DOHH2 (cell line): ENCODE measurements around the gene DXO.
"Not testable (repeated sequence)": the region's sequence is repeated elsewhere in the genome, so short reads cannot be mapped to it uniquely, and the experiment has no call there.

Source experiments
- H3F3A ChIP-seq: fragments of 200-600 bp; sonication (generic), shearing (Covaris generic); 2 replicates; pipeline ENCODE4 v1.6.0; 2016; ENCODE audit warnings: antibody characterized with exemption, mild to moderate bottlenecking; ENCODE audit not compliant: control insufficient read depth, insufficient read depth
- H3K27ac ChIP-seq: fragments of 200-600 bp; sonication (generic); 2 replicates; pipeline ENCODE4 v1.5.1; 2014; ENCODE audit warnings: low read depth, mild to moderate bottlenecking, low read length, moderate library complexity
- H3K27me3 ChIP-seq: fragments of 200-600 bp; sonication (generic); 2 replicates; pipeline ENCODE4 v1.6.1; 2014; ENCODE audit warnings: mild to moderate bottlenecking, low read length, mixed read lengths; ENCODE audit not compliant: control insufficient read depth
- H3K36me3 ChIP-seq: fragments of 200-600 bp; sonication (generic); 2 replicates; pipeline ENCODE4 v1.6.1; 2014; ENCODE audit warnings: mild to moderate bottlenecking, low read length, moderate library complexity, mixed read lengths; ENCODE audit not compliant: control insufficient read depth
- H3K4me1 ChIP-seq: fragments of 200-600 bp; sonication (generic); 2 replicates; pipeline ENCODE4 v1.6.1; 2014; ENCODE audit warnings: mild to moderate bottlenecking, low read length, mixed read lengths; ENCODE audit not compliant: control insufficient read depth
- H3K4me2 ChIP-seq: fragments of 200-600 bp; sonication (generic); 2 replicates; pipeline ENCODE4 v1.6.0; 2014; ENCODE audit warnings: mild to moderate bottlenecking, low read length, moderate library complexity
- H3K4me3 ChIP-seq: fragments of 200-600 bp; sonication (generic); 2 replicates; pipeline ENCODE4 v1.5.1; 2014; ENCODE audit warnings: mild to moderate bottlenecking, low read length, mixed read lengths
- H3K79me2 ChIP-seq: fragments of 200-600 bp; sonication (generic); 2 replicates; pipeline ENCODE4 v1.6.1; 2014; ENCODE audit warnings: mild to moderate bottlenecking, low read length, mixed read lengths; ENCODE audit not compliant: control insufficient read depth
- H3K9me2 ChIP-seq: fragments of 200-600 bp; sonication (generic); replicated peaks from 2 replicates; pipeline ENCODE4 v1.6.1; 2014; ENCODE audit warnings: mild to moderate bottlenecking, low read length, mixed read lengths; ENCODE audit not compliant: control insufficient read depth
- H3K9me3 ChIP-seq: fragments of 200-600 bp; sonication (generic); 2 replicates; pipeline ENCODE4 v1.6.1; 2014; ENCODE audit warnings: antibody characterized with exemption, low read length, mixed read lengths; ENCODE audit not compliant: control insufficient read depth, insufficient read depth
- H4K20me1 ChIP-seq: fragments of 200-600 bp; sonication (generic); 2 replicates; pipeline ENCODE4 v1.6.0; 2014; ENCODE audit warnings: low read depth, mild to moderate bottlenecking, antibody characterized with exemption, low read length, moderate library complexity; ENCODE audit not compliant: control insufficient read depth, insufficient read depth
- EZH2phosphoT487 ChIP-seq: fragments of 200-600 bp; sonication (generic); IDR thresholded peaks from 2 replicates; pipeline ENCODE4 v1.6.1; 2017; ENCODE audit warnings: borderline replicate concordance, mild to moderate bottlenecking, antibody characterized with exemption, low read length, moderate library complexity, mixed read lengths
- TF ChIP-seq, protein P1 (sequence below): fragments of 200-600 bp; sonication (generic); IDR thresholded peaks from one replicate; pipeline ENCODE4 v1.5.1; 2014; ENCODE audit warnings: antibody characterized with exemption, mild to moderate bottlenecking, low read depth, low read length; ENCODE audit not compliant: poor library complexity, severe bottlenecking

The DXO gene

DNA sequence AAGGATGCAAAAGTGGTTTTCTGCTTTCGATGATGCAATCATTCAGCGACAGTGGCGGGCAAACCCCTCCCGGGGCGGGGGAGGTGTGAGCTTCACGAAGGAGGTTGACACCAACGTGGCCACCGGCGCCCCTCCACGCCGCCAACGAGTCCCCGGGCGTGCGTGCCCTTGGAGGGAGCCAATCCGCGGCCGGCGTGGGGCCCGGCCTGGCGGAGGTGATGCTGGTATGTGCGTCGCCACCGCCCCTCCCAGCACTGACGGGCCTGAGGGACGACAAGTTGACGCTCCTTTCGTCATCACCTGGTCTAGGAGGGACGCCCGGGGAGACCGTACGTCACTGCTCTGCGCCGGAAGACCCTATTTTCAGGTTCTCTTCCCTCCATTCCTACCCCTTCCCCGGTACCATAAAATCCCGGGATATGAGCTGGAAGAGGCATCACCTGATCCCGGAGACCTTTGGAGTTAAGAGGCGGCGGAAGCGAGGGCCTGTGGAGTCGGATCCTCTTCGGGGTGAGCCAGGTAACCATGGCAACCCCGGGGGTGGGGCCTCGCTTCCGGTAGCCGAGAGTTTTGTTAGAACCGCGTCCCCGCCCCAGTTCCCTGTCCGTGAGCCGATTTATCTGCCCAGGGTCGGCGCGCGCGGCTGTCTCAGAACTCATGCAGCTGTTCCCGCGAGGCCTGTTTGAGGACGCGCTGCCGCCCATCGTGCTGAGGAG is at the start of gene DXO:
Gene DXO, minus strand, starts transcription at position 146 of the 716 bp plus-strand sequence. CDS start 463 bp downstream, outside the sequence.
- H3K36me3 ChIP-seq: peaks cover 45% of the 10 kb centered on the region
- peak within 1 kb of the TSS; percentile 73 for H3K27ac ChIP-seq
- H3K9me3 ChIP-seq: no peaks in the 10 kb centered on the region
- peak within 1 kb of the TSS; percentile 99 for H3K4me2 ChIP-seq
- H3K9me2 ChIP-seq: no peaks in the 10 kb centered on the region
- H3K4me3 ChIP-seq: peak within 1 kb of the TSS; percentile 93
- H3K27me3 ChIP-seq: no peaks in the 10 kb centered on the region
- peaks cover 30% of the 10 kb centered on the region for H3K4me1 ChIP-seq
- H3K79me2 ChIP-seq: peaks cover 39% of the 10 kb centered on the region
- no peaks in the 10 kb centered on the region for H4K20me1 ChIP-seq
- no peak for TF ChIP-seq EZH2phosphoT487
- TF ChIP-seq, protein P1, sequence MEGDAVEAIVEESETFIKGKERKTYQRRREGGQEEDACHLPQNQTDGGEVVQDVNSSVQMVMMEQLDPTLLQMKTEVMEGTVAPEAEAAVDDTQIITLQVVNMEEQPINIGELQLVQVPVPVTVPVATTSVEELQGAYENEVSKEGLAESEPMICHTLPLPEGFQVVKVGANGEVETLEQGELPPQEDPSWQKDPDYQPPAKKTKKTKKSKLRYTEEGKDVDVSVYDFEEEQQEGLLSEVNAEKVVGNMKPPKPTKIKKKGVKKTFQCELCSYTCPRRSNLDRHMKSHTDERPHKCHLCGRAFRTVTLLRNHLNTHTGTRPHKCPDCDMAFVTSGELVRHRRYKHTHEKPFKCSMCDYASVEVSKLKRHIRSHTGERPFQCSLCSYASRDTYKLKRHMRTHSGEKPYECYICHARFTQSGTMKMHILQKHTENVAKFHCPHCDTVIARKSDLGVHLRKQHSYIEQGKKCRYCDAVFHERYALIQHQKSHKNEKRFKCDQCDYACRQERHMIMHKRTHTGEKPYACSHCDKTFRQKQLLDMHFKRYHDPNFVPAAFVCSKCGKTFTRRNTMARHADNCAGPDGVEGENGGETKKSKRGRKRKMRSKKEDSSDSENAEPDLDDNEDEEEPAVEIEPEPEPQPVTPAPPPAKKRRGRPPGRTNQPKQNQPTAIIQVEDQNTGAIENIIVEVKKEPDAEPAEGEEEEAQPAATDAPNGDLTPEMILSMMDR: no peak
- H3F3A ChIP-seq: peaks cover 3% of the 10 kb centered on the region; the same call in 1 of the 2 replicates

DNA sequence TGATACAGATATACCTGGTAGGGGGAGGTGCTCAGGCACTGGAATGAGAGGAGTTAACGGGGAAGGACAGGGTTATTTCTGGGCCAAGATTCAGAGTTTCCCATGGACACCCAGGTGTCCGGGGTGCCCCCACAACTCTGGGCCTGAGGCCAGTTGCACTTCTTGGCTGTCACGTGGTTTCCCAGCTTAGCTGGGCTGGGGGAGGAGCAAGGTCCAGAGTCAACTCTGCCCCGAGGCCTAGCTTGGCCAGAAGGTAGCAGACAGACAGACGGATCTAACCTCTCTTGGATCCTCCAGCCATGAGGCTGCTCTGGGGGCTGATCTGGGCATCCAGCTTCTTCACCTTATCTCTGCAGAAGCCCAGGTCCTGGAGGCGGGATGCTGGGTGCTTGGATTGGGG is 42.6 kb upstream of the DXO start, which contains the start of gene C4B:
Gene C4B, plus strand, starts transcription at position 249 of the 400 bp plus-strand sequence. Its CDS starts 51 bp downstream, at position 300.
- not testable (repeated sequence) for H3F3A ChIP-seq, H3K4me2 ChIP-seq, H3K9me2 ChIP-seq, H3K4me1 ChIP-seq, H3K36me3 ChIP-seq, H3K79me2 ChIP-seq, H3K27ac ChIP-seq, H3K4me3 ChIP-seq, H3K27me3 ChIP-seq, H4K20me1 ChIP-seq, H3K9me3 ChIP-seq

DNA sequence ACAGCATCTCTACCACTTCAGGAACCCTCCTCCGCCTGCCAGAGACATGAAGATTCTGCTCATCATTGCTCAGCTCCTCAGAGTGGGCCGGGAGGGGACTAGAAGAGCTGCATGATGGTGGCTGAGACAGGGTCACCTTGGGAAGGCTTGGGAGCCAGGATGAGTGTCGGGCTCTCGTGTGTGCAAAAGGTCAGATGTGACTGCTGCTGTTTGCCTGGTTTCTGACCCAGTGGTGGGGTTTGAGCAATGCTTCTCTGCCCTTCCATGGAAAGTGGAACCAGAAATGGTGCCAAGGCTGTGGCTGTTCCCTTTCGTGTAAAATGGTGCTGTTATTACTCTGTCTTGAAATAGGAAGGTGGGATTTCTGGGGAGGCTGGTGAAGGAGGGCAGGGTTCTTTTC is 41.8 kb upstream of the DXO start:
- not testable (repeated sequence) for H3F3A ChIP-seq, H3K79me2 ChIP-seq, H3K4me2 ChIP-seq, H3K9me2 ChIP-seq, H3K36me3 ChIP-seq, H3K27me3 ChIP-seq, H4K20me1 ChIP-seq, H3K4me1 ChIP-seq, H3K4me3 ChIP-seq, H3K27ac ChIP-seq, H3K9me3 ChIP-seq

DNA sequence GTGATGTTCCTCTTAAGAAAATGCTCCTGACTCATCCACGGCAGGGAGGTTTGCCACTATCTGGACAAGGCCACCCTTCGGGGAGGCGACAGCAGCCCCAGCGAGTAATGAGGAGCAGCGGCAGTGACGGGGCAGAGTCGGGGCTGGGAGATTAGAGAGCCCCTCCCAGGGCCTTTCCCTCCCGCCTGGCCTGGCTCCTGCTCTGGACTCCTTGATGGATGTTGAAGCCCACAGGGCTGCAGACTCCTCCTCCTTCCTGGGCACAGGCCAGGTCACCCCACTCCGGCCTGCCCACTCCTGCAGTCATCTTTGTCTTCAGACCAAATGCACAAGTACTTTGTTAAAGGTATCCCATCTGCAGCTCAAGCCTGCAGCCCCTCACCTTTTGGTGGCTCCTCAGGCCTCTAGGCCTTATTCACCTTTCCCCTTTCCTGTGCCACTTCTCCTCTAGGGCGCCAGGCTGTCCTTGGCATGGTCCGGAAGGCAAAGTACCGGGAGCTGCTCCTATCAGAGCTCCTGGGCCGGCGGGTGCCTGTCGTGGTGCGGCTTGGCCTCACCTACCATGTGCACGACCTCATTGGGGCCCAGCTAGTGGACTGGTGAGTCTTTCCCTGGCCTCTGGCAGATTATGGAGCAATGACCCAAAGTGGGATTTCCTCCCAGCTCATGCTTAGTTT is 41.1 kb upstream of the DXO start:
- not testable (repeated sequence) for H3K27ac ChIP-seq, H3K27me3 ChIP-seq, H3K9me3 ChIP-seq, H3K9me2 ChIP-seq, H3K36me3 ChIP-seq, H3F3A ChIP-seq, H3K4me3 ChIP-seq, H3K79me2 ChIP-seq, H3K4me1 ChIP-seq, H3K4me2 ChIP-seq, H4K20me1 ChIP-seq

DNA sequence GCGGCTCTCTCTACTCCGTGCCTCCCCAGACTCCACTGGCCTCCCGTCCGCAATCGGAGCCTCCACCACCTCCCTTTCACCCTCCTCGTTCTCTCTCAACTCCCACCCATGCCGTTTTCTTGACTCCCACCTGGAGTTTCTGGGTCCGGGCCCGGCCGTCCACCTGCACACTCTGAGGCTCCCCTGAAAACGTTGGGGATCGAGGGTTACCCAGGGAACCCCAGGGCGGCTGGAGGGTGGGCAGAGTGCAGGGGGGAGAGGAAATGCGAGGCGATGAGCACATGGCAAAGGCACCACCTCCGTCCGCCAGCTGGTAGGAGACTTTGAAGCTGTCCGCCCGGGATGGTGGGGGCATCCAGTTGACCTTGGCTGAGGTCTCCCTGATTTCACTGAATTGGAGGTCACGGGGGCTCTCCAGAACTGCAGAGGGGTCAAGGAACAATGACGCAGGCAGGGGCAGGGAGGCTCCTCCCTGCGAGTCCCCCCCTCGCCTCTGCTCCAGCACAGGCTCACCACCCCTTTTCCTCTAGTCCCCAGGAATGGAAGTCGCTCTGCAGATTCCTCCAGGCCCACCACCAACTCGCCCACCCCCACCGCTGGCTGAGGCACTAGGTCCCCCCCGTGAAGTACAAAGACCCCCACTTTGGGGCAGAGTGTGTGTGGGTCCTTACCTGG is 39.1 kb upstream of the DXO start:
- H3K4me1 ChIP-seq, H3K36me3 ChIP-seq, H3K27me3 ChIP-seq, H3K27ac ChIP-seq, H3K9me2 ChIP-seq, H3K4me3 ChIP-seq, H4K20me1 ChIP-seq, H3K4me2 ChIP-seq, H3K79me2 ChIP-seq, H3K9me3 ChIP-seq, H3F3A ChIP-seq: not testable (repeated sequence)

DNA sequence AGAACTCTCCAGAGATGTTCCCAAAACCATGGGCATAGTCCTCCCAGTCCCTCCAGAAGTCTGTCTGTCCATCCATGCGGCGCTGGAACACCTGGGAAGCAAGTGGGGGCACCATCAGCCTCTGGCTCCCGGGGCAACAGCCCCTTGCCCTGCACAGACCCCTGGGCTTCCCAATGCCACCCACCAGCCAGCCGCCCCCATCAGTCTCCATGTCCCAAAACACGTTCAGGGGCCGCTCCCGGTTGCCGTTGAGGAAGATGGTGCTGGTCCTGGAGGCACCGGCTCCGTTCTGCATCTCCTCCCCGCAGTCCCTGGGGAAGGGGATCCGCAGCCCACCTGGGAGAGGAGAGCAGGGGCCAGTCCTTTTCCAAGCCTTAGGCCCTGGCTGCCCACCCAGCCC is 37.6 kb upstream of the DXO start:
- H3K4me3 ChIP-seq, H4K20me1 ChIP-seq, H3K4me1 ChIP-seq, H3K36me3 ChIP-seq, H3K27me3 ChIP-seq, H3F3A ChIP-seq, H3K4me2 ChIP-seq, H3K9me2 ChIP-seq, H3K79me2 ChIP-seq, H3K9me3 ChIP-seq, H3K27ac ChIP-seq: not testable (repeated sequence)

DNA sequence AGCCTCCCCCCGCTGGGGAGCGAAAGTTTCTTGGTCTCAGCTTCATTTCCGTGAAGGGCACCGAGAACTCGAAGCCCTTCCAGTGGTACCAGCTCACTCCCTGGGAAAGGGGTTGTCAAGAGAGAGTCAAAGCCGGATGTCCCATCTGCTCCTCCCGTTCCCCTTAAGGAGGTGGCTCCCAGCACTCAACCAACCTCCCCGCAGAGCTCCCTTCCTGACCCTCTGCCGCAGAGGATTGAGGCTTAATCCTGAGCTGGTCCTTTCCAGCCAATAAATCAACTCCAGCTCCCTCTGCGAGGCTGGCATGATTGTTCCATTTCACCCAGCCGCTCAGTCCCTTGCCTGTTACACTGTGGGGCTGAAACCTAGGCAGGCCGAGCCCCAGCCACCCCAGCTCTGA is 36.7 kb upstream of the DXO start:
- H3K27ac ChIP-seq, H3F3A ChIP-seq, H3K4me1 ChIP-seq, H3K79me2 ChIP-seq, H3K9me3 ChIP-seq, H4K20me1 ChIP-seq, H3K9me2 ChIP-seq, H3K36me3 ChIP-seq, H3K4me3 ChIP-seq, H3K27me3 ChIP-seq, H3K4me2 ChIP-seq: not testable (repeated sequence)
